Activated CD4-positive, CD25-positive, alpha-beta regulatory T cell treated with anti-CD3 and anti-CD28 coated beads, Interleukin-2, amount 50 U/mL, for 16 hours (primary cell): Measurements from ENCODE around the gene ASB14.

Experiments
- DNase-seq: peaks from one replicate; pipeline ENCODE4 v3.0.0-alpha.2; 2020; ENCODE audit warnings: low read depth, low spot score

Gene ASB14

DNA sequence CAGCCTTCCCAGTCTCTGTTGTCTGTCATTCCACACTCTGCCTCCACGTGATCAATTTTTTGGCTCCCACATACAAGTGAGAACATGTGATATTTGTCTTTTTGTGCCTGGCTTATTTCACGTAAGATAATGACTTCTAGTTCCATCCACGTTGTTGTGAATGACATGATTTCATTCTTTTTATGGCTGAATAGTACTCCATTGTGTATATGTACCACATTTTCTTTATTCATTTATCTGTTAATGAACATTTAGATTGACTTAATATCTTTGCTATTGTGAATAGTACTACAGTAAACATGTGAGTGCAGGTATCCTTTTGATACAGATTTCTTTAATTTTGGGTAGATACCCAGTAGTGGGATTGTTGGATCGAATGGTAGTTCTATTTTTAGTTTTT is 31.4 kb downstream of the ASB14 start:
- DNase-seq = no peak

DNA sequence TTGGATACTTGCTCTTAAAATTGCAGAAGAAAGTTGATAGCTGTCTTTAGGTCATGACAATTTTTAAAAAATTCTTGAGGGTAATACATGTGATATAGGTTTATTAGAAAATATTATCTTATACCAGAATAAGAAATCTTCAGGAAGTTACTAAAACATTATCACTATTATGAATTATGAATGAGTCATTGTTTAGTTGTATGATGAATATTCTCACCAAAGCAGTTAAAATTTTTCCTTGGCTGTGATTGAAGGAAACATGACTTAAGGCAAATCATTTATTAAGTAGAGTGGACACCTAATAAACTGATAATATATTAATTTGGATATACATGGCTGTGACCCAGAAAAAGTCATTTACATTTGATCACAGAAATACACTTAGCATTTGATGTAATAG is 34.8 kb downstream of the ASB14 start:
- no peak for DNase-seq

DNA sequence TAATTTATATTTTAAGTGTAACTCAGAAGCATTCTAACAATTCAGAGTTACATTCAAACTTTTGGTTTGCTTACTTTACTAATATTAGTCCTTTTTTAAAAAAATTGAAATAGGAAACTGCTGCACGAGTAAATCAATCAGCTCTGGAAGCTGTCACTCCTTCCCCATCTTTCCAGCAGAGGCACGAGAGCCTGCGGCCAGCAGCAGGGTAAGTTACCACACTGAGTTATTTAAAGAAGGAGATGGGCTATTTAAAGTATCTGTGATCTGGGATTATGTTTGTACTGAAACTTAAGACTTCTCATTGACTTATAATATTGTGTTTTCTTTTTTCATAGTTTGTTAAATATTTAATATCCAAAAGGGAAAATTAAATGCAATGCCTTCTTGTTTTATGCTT is 35.6 kb downstream of the ASB14 start:
- DNase-seq = no peak

DNA sequence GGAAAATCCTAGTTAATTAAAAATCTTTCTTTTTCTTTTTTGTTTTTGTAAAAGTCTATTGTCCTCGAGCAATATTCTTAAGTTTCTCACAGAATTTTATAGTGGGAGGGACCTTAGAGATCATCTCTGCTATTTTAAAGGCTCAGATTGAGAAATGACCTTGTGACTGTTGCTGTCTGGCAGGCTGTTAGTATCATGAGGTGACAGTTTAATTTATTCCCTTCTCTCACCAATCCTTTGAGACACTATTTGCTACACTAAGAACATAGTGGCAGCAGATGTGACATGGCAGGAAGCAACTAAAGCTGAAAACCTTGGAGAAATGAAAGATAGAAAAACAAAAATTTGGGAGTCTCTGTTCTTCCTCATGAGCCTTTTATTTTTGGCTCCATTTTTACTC is 40.1 kb downstream of the ASB14 start:
- DNase-seq = no peak

DNA sequence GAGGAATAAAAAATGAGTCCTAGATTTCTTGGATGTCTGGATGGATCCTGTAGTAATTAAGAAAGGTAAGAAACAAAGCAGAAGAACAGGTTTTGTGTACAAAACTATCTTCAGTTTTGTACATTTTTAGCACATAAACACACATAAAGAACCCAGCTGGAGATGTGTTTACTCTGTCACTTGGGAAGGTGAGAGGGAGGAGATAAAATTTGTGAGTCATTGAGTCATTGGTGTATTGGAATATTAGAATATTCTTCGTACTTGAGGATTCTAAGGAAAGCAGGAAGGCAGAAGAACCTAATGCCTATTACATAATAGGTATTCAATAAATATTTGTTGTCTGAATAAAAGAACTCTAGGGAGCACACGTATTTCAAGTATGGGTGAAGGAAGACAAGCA is 47.5 kb downstream of the ASB14 start:
- no peak for DNase-seq

DNA sequence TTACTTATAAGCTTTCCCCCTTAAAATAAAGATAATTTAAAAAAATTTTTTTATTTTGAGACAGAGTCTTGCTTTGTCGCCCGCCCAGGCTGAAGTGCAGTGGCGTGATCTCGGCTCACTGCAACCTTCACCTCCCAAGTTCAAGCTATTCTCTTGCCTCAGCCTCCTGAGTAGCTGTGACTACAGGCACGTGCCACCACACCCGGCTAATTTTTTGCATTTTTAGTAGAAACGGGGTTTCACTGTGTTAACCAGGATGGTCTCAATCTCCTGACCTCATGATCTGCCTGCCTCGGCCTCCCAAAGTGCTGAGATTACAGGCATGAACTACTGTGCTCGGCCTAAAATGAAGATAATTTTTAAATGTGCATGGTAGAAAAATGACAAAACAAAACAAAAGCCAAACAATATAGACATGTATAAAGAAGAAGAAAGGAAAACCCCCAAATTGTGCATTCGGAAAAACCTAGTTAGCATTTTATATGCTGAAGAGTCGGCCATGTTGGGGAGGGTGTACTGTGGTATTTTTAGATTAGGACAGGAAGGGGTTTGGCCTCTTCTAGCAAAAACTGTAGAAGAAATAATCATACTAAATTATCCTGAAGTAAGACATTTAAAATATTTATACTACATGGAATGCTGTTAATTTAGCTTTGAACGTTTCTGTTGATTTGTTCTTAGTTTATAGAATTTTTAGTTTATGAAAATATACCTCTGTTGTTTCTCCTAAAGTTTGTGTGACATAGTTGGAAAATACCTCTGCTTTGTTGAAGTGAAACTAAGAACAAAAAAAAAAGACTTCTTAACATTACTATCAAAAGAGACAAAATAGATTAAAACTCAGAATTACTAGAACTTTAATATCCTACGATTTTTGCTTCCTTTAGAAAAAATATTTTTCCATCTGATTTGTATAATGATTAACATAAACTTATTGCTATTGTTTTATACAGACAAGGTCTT is 57.6 kb downstream of the ASB14 start:
- DNase-seq = no peak

DNA sequence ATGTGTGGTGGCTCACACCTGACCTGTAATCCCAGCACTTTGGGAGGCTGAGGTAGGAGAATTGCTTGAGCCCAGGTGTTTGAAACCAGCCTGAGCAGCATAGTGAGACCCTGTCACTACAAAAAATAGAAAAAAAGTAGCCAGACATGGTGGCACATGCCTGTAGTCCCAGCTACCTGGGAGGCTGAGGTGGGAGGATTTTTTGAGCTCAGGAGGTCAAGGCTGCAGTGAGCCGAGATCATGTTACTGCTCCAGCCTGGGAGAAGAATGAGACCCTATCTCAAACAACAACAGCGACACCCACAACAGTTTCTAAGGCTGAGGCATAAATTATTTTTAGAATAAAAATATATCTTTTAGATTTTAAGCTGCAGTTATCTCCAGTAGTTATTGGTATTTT is 58.7 kb downstream of the ASB14 start:
- no peak for DNase-seq

DNA sequence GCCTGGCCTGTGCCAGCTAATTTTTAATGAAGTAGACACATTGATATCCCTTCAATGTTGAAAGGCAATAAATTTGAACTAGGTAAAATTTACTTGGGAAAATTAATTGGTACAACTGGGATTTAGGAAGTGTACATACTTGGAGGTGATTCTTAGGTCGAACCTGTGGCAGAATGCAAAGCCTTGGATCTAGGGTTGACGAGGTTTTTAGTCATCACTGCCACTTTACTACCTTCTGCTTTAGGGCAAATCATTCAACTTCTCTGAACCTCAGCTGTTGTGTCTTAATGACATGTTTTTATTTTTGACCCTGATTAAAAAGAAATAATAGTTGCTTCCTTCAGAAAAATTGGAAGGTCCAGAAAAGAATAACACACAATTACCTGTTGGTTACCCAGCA is 62.5 kb downstream of the ASB14 start:
- no peak for DNase-seq

DNA sequence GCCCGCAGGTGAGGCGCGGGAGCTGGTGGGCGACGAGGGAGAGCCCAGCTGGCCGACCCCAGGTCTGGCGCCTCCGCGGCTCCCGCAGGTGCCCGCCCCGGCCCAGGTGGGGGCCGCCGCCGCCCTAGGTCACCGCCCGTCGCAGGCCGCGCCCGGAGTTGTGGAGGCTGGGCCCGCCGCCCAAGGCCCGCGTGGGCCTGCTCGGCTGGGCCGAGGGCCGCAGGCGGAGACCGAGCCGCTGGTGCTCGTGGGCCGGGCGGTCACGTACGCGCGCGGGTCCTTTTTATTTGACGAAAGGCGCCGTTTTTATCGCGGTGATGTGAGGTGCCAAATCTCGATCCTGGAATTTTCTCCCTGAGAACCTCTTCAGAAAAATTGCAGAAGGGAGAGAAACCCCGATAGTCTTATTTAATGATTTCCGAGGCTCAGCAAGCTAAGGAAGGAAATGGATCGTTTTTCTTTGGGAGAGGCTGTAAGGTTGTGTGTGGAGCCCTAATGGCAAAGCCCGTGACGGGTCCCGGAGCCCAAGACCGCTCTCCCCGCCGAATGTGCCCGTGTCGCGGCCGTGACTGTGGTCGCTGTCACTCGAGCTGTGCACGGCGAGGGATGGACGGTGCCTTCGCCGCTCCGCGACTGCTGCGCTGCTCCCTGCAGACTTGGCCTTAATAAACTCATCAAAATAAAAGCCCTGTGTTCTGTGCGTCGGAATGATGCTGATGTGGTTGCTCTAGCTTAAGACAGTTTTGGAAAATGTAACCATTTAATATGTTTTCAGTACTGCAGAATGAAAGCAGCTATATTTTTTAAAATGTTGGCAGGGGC is 64.3 kb downstream of the ASB14 start:
- DNase-seq = peak; percentile 2

DNA sequence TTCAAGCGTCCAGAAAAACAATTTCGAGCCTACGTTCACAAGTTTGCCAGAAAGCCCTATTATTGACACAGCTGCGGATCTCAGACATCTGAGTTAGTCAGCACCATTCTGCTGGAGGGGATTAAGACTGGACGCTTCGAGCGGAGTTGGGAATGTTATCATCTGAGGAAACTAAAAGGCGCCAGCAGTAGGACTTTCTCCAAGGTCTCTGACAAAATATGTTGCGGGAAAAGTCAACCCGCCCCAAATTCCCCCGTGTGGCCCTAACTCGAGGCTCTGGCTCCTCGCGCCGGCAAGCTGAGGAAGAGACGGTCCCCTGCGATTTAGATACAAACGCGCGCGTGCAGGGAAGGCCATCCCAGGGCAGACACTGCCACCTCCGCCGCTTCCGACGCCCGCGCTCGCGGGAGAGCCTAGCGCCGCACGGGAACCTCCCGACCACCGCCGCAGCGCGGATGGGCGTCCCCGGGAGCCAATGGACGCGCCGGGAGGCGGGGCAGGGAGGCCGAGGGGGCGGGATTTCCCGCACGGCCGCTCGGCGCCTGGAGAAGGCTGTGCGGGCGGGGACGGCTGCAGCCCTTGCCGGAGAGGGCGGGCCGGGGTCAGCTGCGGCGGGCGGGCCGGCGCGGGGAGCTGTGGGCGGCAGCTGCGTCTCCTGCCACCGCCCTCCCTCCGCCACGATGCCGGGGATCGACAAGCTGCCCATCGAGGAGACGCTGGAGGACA is 65.1 kb downstream of the ASB14 start, which contains the start of gene APPL1:
TSS of gene APPL1 (plus strand) at position 526 of the 726 bp plus-strand sequence. CDS start at position 681, 155 bp downstream.
- DNase-seq = peak; percentile 68

DNA sequence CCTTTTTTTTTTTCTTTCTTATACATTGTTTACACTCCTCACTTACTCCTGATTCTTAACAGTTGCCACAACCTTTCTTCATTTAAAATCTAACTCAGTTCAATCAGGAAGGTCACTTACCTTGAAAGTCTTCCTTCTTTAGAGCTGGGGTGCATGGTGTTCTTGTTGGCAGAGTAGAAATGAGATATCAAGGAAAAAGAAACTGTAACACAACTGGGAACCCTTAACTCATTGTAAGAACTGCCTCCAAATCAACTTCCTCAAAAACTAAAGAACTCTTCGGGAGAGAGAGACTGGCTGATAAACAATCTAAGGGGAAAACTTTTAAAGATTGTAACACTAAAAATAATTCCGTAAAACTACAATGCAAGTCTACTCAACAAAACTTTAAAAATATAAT is 66.3 kb downstream of the ASB14 start:
- no peak for DNase-seq

DNA sequence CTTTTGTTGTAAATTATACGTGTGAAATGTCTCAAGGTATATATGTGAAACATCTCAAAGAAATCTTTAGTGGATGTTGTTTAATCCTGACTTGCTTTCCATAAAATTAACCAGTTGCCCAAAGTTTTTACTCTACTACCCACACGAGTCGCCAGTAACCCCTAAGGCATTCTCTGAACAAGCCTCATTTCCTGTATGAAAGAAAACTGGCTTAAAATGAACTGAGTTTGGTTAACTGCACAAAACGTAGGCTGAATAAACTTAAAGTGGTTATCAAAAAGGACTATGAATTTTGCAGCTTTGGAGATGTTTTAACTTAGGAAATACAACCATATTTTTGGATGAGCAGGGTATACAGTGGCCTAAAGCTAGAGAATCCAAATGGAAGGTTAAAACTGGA is 67.6 kb downstream of the ASB14 start:
- DNase-seq = no peak

DNA sequence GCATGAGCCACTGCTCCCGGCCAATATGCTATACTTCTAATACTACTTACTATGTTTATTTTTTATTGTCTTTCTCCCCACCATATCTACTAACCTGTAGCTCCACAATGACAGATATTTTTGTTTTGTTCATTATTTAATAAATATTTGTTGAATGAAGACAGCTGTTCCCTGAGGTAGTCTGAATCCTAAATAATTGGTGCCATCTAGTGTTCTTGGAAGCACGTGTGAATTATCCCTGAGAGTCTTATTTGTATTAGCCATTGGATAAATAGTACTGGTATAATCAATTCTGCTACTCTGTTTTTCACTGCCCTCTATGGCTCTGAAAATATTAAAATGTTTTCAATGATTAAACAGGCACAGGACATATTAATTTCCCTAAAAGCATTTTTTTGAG is 70.6 kb downstream of the ASB14 start:
- DNase-seq = no peak
